Gastroesophageal sphincter (tissue), 3 donors: Measurements from ENCODE around the gene HAVCR2.

Experiments used
- EP300 ChIP-seq: sonication (generic); formaldehyde crosslinking; IDR thresholded peaks from one replicate; pipeline ENCODE4 v1.6.1; 2017; ENCODE audit warnings: antibody characterized with exemption, mild to moderate bottlenecking
- POLR2A ChIP-seq, 2 donors: fragments of 450-650 bp; IDR thresholded peaks; one replicate each; pipeline ENCODE4 v1.6.1; 2017; ENCODE audit warnings: antibody characterized with exemption in 2 of 2, mild to moderate bottlenecking in 2 of 2, moderate library complexity in 1 of 2
- POLR2AphosphoS5 ChIP-seq: sonication (generic); formaldehyde crosslinking; IDR thresholded peaks from one replicate; pipeline ENCODE4 v1.6.1; 2017; ENCODE audit warnings: antibody characterized with exemption
- TF ChIP-seq, protein P1 (sequence below), 4 experiments: fragments of 200-600 bp in 2 of 4; fragments of 450-650 bp in 2 of 4; sonication (generic) in 1 of 4; IDR thresholded peaks; one replicate each; pipeline ENCODE4 v1.5.1; 2017 to 2019; ENCODE audit warnings: antibody characterized with exemption in 4 of 4, mild to moderate bottlenecking in 2 of 4, moderate library complexity in 2 of 4

GRCh38 chr5:157130925-157131324 lies 22.1 kb upstream of the HAVCR2 start:
- TF ChIP-seq, protein P1, sequence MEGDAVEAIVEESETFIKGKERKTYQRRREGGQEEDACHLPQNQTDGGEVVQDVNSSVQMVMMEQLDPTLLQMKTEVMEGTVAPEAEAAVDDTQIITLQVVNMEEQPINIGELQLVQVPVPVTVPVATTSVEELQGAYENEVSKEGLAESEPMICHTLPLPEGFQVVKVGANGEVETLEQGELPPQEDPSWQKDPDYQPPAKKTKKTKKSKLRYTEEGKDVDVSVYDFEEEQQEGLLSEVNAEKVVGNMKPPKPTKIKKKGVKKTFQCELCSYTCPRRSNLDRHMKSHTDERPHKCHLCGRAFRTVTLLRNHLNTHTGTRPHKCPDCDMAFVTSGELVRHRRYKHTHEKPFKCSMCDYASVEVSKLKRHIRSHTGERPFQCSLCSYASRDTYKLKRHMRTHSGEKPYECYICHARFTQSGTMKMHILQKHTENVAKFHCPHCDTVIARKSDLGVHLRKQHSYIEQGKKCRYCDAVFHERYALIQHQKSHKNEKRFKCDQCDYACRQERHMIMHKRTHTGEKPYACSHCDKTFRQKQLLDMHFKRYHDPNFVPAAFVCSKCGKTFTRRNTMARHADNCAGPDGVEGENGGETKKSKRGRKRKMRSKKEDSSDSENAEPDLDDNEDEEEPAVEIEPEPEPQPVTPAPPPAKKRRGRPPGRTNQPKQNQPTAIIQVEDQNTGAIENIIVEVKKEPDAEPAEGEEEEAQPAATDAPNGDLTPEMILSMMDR (IDR thresholded peaks at IDR 0.05), result no peak
- TF ChIP-seq POLR2AphosphoS5, result no peak
- TF ChIP-seq POLR2A (IDR thresholded peaks at IDR 0.05), result no peak
- TF ChIP-seq EP300, result no peak
